HL-60 (cell line): ENCODE data around the gene RBPJL.

ENCODE experiments used
- DNase-seq, 2 experiments: peaks; one replicate each; pipeline ENCODE4 v3.0.0-alpha.2; 2010 to 2020; ENCODE audit warnings: low read depth in 1 of 2, low spot score in 1 of 2
- H3K27ac ChIP-seq: fragments of 250-450 bp; sonication (Bioruptor Pico); replicated peaks from 2 replicates; pipeline ENCODE4 v1.5.1; 2020; ENCODE audit warnings: mild to moderate bottlenecking, moderate library complexity
- H3K27me3 ChIP-seq: fragments of 250-450 bp; sonication (Bioruptor Pico); 2 replicates; pipeline ENCODE4 v1.5.1; 2021; ENCODE audit warnings: mild to moderate bottlenecking, moderate library complexity; ENCODE audit not compliant: insufficient read depth, poor library complexity, severe bottlenecking
- H3K4me3 ChIP-seq: replicated peaks from 2 replicates; pipeline ENCODE4 v1.5.1; 2011; ENCODE audit warnings: mild to moderate bottlenecking, control low read depth, low read length; ENCODE audit not compliant: insufficient read depth
- GABPA ChIP-seq: IDR thresholded peaks from 2 replicates; pipeline ENCODE4 v1.6.1; 2012; ENCODE audit warnings: low read depth
- POLR2AphosphoS5 ChIP-seq: IDR thresholded peaks from 2 replicates; pipeline ENCODE4 v1.6.1; 2012; ENCODE audit warnings: low read depth
- REST ChIP-seq: IDR thresholded peaks from 2 replicates; pipeline ENCODE4 v1.6.1; 2012; ENCODE audit warnings: low read depth; ENCODE audit not compliant: insufficient replicate concordance
- SPI1 ChIP-seq: IDR thresholded peaks from 2 replicates; pipeline ENCODE4 v1.6.1; 2012; ENCODE audit warnings: low read depth, mild to moderate bottlenecking, borderline replicate concordance
- TF ChIP-seq, protein P1 (sequence below): IDR thresholded peaks from one replicate; pipeline ENCODE4 v1.5.1; 2011; ENCODE audit warnings: low read length, control low read depth, inconsistent platforms; ENCODE audit not compliant: insufficient read depth

Gene RBPJL

GRCh38 chr20:45359406-45360148 is 52.9 kb downstream of the RBPJL start:
- TF ChIP-seq POLR2AphosphoS5 (no peak), GABPA (no peak), SPI1 (no peak), REST (no peak)
- TF ChIP-seq, protein P1, sequence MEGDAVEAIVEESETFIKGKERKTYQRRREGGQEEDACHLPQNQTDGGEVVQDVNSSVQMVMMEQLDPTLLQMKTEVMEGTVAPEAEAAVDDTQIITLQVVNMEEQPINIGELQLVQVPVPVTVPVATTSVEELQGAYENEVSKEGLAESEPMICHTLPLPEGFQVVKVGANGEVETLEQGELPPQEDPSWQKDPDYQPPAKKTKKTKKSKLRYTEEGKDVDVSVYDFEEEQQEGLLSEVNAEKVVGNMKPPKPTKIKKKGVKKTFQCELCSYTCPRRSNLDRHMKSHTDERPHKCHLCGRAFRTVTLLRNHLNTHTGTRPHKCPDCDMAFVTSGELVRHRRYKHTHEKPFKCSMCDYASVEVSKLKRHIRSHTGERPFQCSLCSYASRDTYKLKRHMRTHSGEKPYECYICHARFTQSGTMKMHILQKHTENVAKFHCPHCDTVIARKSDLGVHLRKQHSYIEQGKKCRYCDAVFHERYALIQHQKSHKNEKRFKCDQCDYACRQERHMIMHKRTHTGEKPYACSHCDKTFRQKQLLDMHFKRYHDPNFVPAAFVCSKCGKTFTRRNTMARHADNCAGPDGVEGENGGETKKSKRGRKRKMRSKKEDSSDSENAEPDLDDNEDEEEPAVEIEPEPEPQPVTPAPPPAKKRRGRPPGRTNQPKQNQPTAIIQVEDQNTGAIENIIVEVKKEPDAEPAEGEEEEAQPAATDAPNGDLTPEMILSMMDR = no peak
- Histone ChIP-seq H3K4me3 (no peak overlapping the region), H3K27ac (no peak overlapping the region), H3K27me3 (no peaks in the 10 kb centered on the region)
- no peak for DNase-seq

GRCh38 chr20:45361793-45362192 is 55.2 kb downstream of the RBPJL start:
- Histone ChIP-seq H3K4me3 (no peak overlapping the region), H3K27ac (peak overlapping the region; percentile 86), H3K27me3 (no peaks in the 10 kb centered on the region)
- TF ChIP-seq, protein P1 = no peak
- no peak for TF ChIP-seq GABPA
- TF ChIP-seq REST = no peak
- TF ChIP-seq SPI1 = peak; percentile 88
- DNase-seq = peak in 1 of 2 experiments; percentile 40

GRCh38 chr20:45362804-45363610 is 56.4 kb downstream of the RBPJL start, which contains the start of gene SYS1:
Gene SYS1, plus strand, starts transcription at chr20:45363156. Its CDS starts 376 bp downstream, at chr20:45363532.
- Histone ChIP-seq H3K27ac (peak within 1 kb of the TSS; percentile 86), H3K27me3 (no peaks in the 10 kb centered on the region), H3K4me3 (peak within 1 kb of the TSS; percentile 86)
- peak; percentile 95 to 99 for DNase-seq
- peak; percentile 55 for TF ChIP-seq GABPA
- peak; percentile 82 for TF ChIP-seq POLR2AphosphoS5
- TF ChIP-seq, protein P1 = peak; percentile 72
- peak; percentile 12 for TF ChIP-seq REST
- TF ChIP-seq SPI1 = peak; percentile 78; the same call in 1 of the 2 replicates
